GM12878 (cell line): ENCODE data around the gene SYNJ2. TPM values are rescaled to one million over a fixed set of nuclear protein-coding genes. Genes with fewer than 3 reads are reported as not detected.

Source experiments
- ATAC-seq: fragments of 200-7000 bp; cut with Tn5 transposase; 3 replicates; pipeline ENCODE4 v1.9.1; 2020; ENCODE audit warnings: mild to moderate bottlenecking, moderate library complexity
- BruUV-seq: library from RNA; stranded (reverse); fragments of 400-500 nt; replicated peaks from 2 replicates; lab custom pipeline; 2021; lab: Mats Ljungman, UMichigan
- CTCF ChIA-PET: fragments of 300-600 bp; sonication (Branson Sonifier 250); formaldehyde crosslinking; extraction: SDS; loops from one replicate; lab custom pipeline; 2021; ENCODE audit warnings: inconsistent platforms; lab: Yijun Ruan, JAX
- POLR2A ChIA-PET: fragments of 350-600 bp; formaldehyde crosslinking; extraction: SDS; loops from one replicate; lab custom pipeline; 2021; ENCODE audit warnings: inconsistent platforms; lab: Charles Lee
- RAD21 ChIA-PET: fragments of 300-600 bp; sonication (Branson Sonifier 250); formaldehyde crosslinking; loops from one replicate; lab custom pipeline; 2023; ENCODE audit warnings: antibody characterized with exemption; ENCODE audit not compliant: unreplicated experiment; lab: Charles Lee
- SMC1A ChIA-PET: fragments of 300-600 bp; sonication (Branson Sonifier 250); formaldehyde crosslinking; loops from one replicate; lab custom pipeline; 2023; ENCODE audit not compliant: unreplicated experiment, uncharacterized antibody; lab: Charles Lee
- DNase-seq: peaks from one replicate; pipeline ENCODE4 v3.0.0-alpha.2; 2011; ENCODE audit warnings: low read depth, low spot score
- FAIRE-seq: peaks from 3 replicates; lab custom pipeline; 2011; peaks lifted over from hg19 to GRCh38; lab: Jason Lieb, UNC
- H2AFZ ChIP-seq: 2 replicates; pipeline ENCODE4 v1.6.0; 2011; ENCODE audit warnings: low read depth, low read length, control low read depth; ENCODE audit not compliant: control insufficient read depth
- H3K27ac ChIP-seq: 2 replicates; pipeline ENCODE4 v1.5.1; 2011; ENCODE audit warnings: control low read depth; ENCODE audit not compliant: control insufficient read depth, insufficient read depth
- H3K27me3 ChIP-seq, 2 experiments: replicated peaks in 1 of 2; 2 replicates each; pipeline versions ENCODE4 v1.6.0 to v1.6.1; 2011; ENCODE audit warnings: low read length in 1 of 2; ENCODE audit not compliant: control insufficient read depth in 2 of 2, insufficient read depth in 2 of 2
- H3K36me3 ChIP-seq, 2 experiments: 2 replicates each; pipeline ENCODE4 v1.5.1; 2011; ENCODE audit warnings: low read length in 1 of 2; ENCODE audit not compliant: control insufficient read depth in 2 of 2, insufficient read depth in 2 of 2
- H3K4me1 ChIP-seq: 2 replicates; pipeline ENCODE4 v1.6.1; 2011; ENCODE audit warnings: mild to moderate bottlenecking, low read length, moderate library complexity, mixed read lengths; ENCODE audit not compliant: control insufficient read depth, insufficient read depth
- H3K4me2 ChIP-seq: 2 replicates; pipeline ENCODE4 v1.6.0; 2011; ENCODE audit warnings: control low read depth; ENCODE audit not compliant: control insufficient read depth, insufficient read depth
- H3K4me3 ChIP-seq: fragments of 200-600 bp; sonication (generic); 2 replicates; pipeline ENCODE4 v1.5.1; 2016
- H3K79me2 ChIP-seq: 2 replicates; pipeline ENCODE4 v1.6.0; 2011; ENCODE audit warnings: low read length; ENCODE audit not compliant: control insufficient read depth, insufficient read depth
- H3K9ac ChIP-seq: 2 replicates; pipeline ENCODE4 v1.8.0; 2011; ENCODE audit warnings: low read length, control low read depth, mixed read lengths; ENCODE audit not compliant: control insufficient read depth, insufficient read depth
- H3K9me3 ChIP-seq: replicated peaks from 3 replicates; pipeline ENCODE4 v1.5.1; 2011; ENCODE audit warnings: mild to moderate bottlenecking, low read length; ENCODE audit not compliant: control insufficient read depth, insufficient read depth
- H4K20me1 ChIP-seq: 2 replicates; pipeline ENCODE4 v1.6.0; 2011; ENCODE audit not compliant: control insufficient read depth, insufficient read depth
- BMI1 ChIP-seq: fragments of 450-650 bp; IDR thresholded peaks from 2 replicates; pipeline ENCODE4 v1.6.1; 2016; ENCODE audit warnings: mild to moderate bottlenecking, moderate library complexity, borderline replicate concordance
- BRCA1 ChIP-seq: IDR thresholded peaks from 2 replicates; pipeline ENCODE4 v1.6.1; 2011; ENCODE audit warnings: low read depth, low read length, improper control_type of control experiment
- CREB1 ChIP-seq: IDR thresholded peaks from 2 replicates; pipeline ENCODE4 v1.6.1; 2012; ENCODE audit warnings: low read depth, mild to moderate bottlenecking, inconsistent platforms
- FOXM1 ChIP-seq: IDR thresholded peaks from 2 replicates; pipeline ENCODE4 v1.6.1; 2012; ENCODE audit warnings: low read depth, mild to moderate bottlenecking, inconsistent platforms, low read length, moderate library complexity
- KAT2A ChIP-seq: conservative IDR thresholded peaks from 2 replicates; pipeline ENCODE4 v1.6.1; 2011; ENCODE audit warnings: low read depth, low read length; ENCODE audit not compliant: control insufficient read depth
- NRF1 ChIP-seq: conservative IDR thresholded peaks from 2 replicates; pipeline ENCODE4 v1.6.1; 2011; ENCODE audit warnings: mild to moderate bottlenecking, low read depth, low read length, improper control_type of control experiment
- SIX5 ChIP-seq: IDR thresholded peaks from 2 replicates; pipeline ENCODE4 v1.6.1; 2011; ENCODE audit warnings: mild to moderate bottlenecking, low read depth, low read length, moderate library complexity; ENCODE audit not compliant: severe bottlenecking
- WGBS: methylation state at CpG from one replicate; pipeline ENCODE4 v1.1.6; 2016; ENCODE audit warnings: low lambda C conversion rate; ENCODE audit not compliant: insufficient replicate concordance, insufficient coverage; ENCODE audit errors: missing lambda C conversion rate; 5-methylcytosine and 5-hydroxymethylcytosine counted together
- in situ Hi-C: fragments of 300-500 bp; cut with MboI; formaldehyde crosslinking; loops from 9 replicates; pipeline ENCODE4 v1.14.3; 2018; ENCODE audit warnings: mixed read lengths
- intact Hi-C: fragments of 100-400 bp; cut with micrococcal nuclease; formaldehyde crosslinking; loops from one replicate; pipeline ENCODE4 v1.14.2; 2022; ENCODE audit not compliant: unreplicated experiment
- polyA plus RNA-seq, 11 experiments: library from polyadenylated mRNA; depleted of rRNA in 4 of 11; unstranded in 6 of 11; stranded (reverse) in 5 of 11; fragments of >200 nt; fragmentation: Nextera tagmentation in 4 of 11; fragmentation: Illumina TruSeq in 1 of 11; extraction: Ambion mirVana in 4 of 11; extraction: Trizol in 1 of 11; gene quantifications; 1 replicate in 1 of 11; 2 replicates in 10 of 11; pipeline versions ENCODE4 v1.2.1 to v1.2.3, GENCODE V29; 2011 to 2016; ENCODE audit warnings: inconsistent platforms in 2 of 11, missing spikeins in 2 of 11, low read depth in 1 of 11
- total RNA-seq, 4 experiments: library from RNA; depleted of rRNA in 3 of 4; stranded (reverse); fragments of >200 nt in 3 of 4; fragmentation: Illumina TruSeq in 1 of 4; extraction: Trizol in 1 of 4; gene quantifications; 2 replicates each; pipeline versions ENCODE4 v1.2.1 to v1.2.3, GENCODE V29; 2013 to 2021

Gene SYNJ2
- total and polyA plus RNA-seq, 10 of the 15 experiments (the other 5 are each of a cell fraction or from before 2014, with no cell fraction given) = 0.11 to 1.8 (median 0.57) TPM

GRCh38 chr6:158022749-158023596, 41.3 kb downstream of the SYNJ2 start:
- Histone ChIP-seq H2AFZ (no peak overlapping the region), H3K27me3 (no peaks in the 10 kb centered on the region), H3K27ac (no peak overlapping the region), H3K79me2 (no peaks in the 10 kb centered on the region), H3K36me3 (no peaks in the 10 kb centered on the region; a peak in 1 of 4 replicates), H3K4me3 (no peak overlapping the region), H3K9me3 (no peaks in the 10 kb centered on the region), H4K20me1 (no peaks in the 10 kb centered on the region; the same call in 1 of the 2 replicates), H3K4me2 (no peak overlapping the region), H3K4me1 (peaks cover 10% of the 10 kb centered on the region), H3K9ac (no peak overlapping the region)
- BruUV-seq = no TSS peak
- intact Hi-C loops = no loop called here
- DNase-seq = no peak
- ChIA-PET RAD21 (no interaction called here), CTCF (no interaction called here), SMC1A (no interaction called here), POLR2A (no interaction called here)
- in situ Hi-C loops = no loop called here
- no peak for FAIRE-seq
- TF ChIP-seq BMI1 (no peak), FOXM1 (no peak), BRCA1 (no peak), SIX5 (no peak), CREB1 (no peak), KAT2A (no peak)
- ATAC-seq = no peak
- WGBS = 92% methylated on average over 14 of the region's 14 CpGs

- Histone ChIP-seq H2AFZ (no peak overlapping the region), H3K36me3 (no peaks in the 10 kb centered on the region; a peak in 1 of 4 replicates), H3K27me3 (no peaks in the 10 kb centered on the region), H3K9ac (no peak overlapping the region), H3K79me2 (no peaks in the 10 kb centered on the region), H3K9me3 (no peaks in the 10 kb centered on the region), H3K4me2 (no peak overlapping the region), H4K20me1 (no peaks in the 10 kb centered on the region; the same call in 1 of the 2 replicates), H3K27ac (no peak overlapping the region), H3K4me1 (peaks cover 10% of the 10 kb centered on the region), H3K4me3 (no peak overlapping the region)
- CTCF ChIA-PET = no interaction called here
- ATAC-seq = no peak
- BruUV-seq = no TSS peak
- RAD21 ChIA-PET = no interaction called here
- DNase-seq = no peak
- SMC1A ChIA-PET = no interaction called here
- intact Hi-C loops (no loop called here), in situ Hi-C loops (no loop called here)
- FAIRE-seq = no peak
- POLR2A ChIA-PET = no interaction called here
- WGBS = 93% methylated on average over 5 of the region's 5 CpGs
- TF ChIP-seq NRF1 = no peak
- TF ChIP-seq, all 136 proteins: peak for 0
Measured at GRCh38 chr6:158023597-158023939, 41.9 kb downstream of the SYNJ2 start.
